ENCODE results near the gene KIF22.

KIF22 gene

GRCh38 chr16:29850998-29851397, 60.4 kb downstream of the KIF22 start:
- Histone ChIP-seq H3K36me3 (ENCODE audit: control insufficient read depth in 5 of 5, insufficient read depth in 5 of 5, low read length in 5 of 5) (peaks cover 0 to 24% (median 19%) of the 10 kb centered on the region in 5 donors), H3K9ac (ENCODE audit: low read length in 5 of 5) (no peak overlapping the region), H3K27ac (ENCODE audit: low read depth, low read length) (no peak overlapping the region), H3K27me3 (ENCODE audit: control insufficient read depth in 5 of 5, insufficient read depth in 4 of 5, low read length in 5 of 5) (no peaks in the 10 kb centered on the region), H3K4me3 (ENCODE audit: low read depth in 1 of 5, low read length in 5 of 5) (no peak overlapping the region), H3K4me1 (ENCODE audit: control insufficient read depth in 5 of 5, insufficient read depth in 5 of 5, low read length in 5 of 5) (peaks cover 0 to 10% (median 5%) of the 10 kb centered on the region in 5 donors), H3K9me3 (ENCODE audit: control insufficient read depth in 5 of 5, low read length in 5 of 5) (no peaks in the 10 kb centered on the region)

DNA sequence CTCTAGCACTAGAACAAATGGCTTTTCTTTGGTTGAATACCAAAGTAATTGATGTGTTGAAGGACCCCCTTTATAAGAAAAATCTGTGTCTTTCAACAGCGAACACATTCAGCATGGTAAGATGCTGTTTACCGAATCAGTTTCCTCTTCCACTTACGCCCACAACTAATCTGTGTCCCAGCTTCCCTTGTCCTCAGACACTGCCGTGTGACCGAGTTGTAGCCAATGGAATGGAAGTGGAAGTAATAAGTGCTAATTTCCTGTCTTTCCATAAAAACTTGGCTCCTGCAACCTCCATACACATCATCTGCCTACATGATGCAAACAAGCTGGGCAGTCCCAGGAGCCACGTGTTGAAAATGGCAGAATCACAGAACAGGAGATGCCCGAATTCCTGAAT, 62.1 kb downstream of the KIF22 start:
- peaks cover 0 to 7% (median 3%) of the 10 kb centered on the region in 5 donors for H3K36me3 ChIP-seq (ENCODE audit: control insufficient read depth in 5 of 5, insufficient read depth in 5 of 5, low read length in 5 of 5)
- H3K27ac ChIP-seq (ENCODE audit: low read depth, low read length): peak overlapping the region; percentile 50
- peaks cover 0 to 19% (median 9%) of the 10 kb centered on the region in 5 donors for H3K4me1 ChIP-seq (ENCODE audit: control insufficient read depth in 5 of 5, insufficient read depth in 5 of 5, low read length in 5 of 5)
- H3K4me3 ChIP-seq (ENCODE audit: low read depth in 1 of 5, low read length in 5 of 5): peak overlapping the region in 1 of 5 donors; percentile 33
- no peaks in the 10 kb centered on the region for H3K9me3 ChIP-seq (ENCODE audit: control insufficient read depth in 5 of 5, low read length in 5 of 5)
- no peaks in the 10 kb centered on the region for H3K27me3 ChIP-seq (ENCODE audit: control insufficient read depth in 5 of 5, insufficient read depth in 4 of 5, low read length in 5 of 5)
- no peak overlapping the region for H3K9ac ChIP-seq (ENCODE audit: low read length in 5 of 5)

DNA sequence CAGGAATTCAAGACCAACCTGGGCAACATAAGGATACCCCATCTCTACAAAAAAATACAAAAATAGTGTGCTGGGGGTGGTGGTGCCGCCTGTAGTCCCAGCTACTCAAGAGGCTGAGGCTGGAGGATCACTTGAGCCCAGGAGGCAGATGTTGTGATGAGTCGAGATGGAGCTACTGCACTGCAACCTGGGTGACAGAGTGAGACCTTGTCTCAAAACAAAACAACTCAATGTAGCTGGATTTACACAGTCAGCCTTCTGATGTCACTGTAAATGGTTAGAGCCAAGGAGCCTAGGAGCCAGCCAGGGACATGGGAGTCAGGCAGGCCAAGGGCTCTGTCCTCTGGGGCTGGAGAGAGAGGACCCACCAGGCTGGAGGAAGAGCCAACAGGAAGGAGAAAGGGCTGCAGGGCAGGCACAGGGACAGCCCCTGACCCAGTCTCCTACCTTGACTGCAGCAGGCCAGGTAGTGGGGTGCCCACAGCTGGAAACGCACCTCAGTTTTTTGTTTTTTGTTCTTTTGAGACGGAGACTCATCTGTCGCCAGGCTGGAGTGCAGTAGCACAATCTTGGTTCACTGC, 64.1 kb downstream of the KIF22 start:
- no peak overlapping the region for H3K27ac ChIP-seq (ENCODE audit: low read depth, low read length)

More for the DNA sequence above, 64.1 kb downstream of the KIF22 start:
- peaks cover 0 to 20% (median 13%) of the 10 kb centered on the region in 5 donors for H3K4me1 ChIP-seq (ENCODE audit: control insufficient read depth in 5 of 5, insufficient read depth in 5 of 5, low read length in 5 of 5)
- no peak overlapping the region for H3K9ac ChIP-seq (ENCODE audit: low read length in 5 of 5)
- H3K9me3 ChIP-seq (ENCODE audit: control insufficient read depth in 5 of 5, low read length in 5 of 5): no peaks in the 10 kb centered on the region
- H3K4me3 ChIP-seq (ENCODE audit: low read depth in 1 of 5, low read length in 5 of 5): no peak overlapping the region
- H3K36me3 ChIP-seq (ENCODE audit: control insufficient read depth in 5 of 5, insufficient read depth in 5 of 5, low read length in 5 of 5): peaks cover 0 to 14% (median 14%) of the 10 kb centered on the region in 5 donors
- no peaks in the 10 kb centered on the region for H3K27me3 ChIP-seq (ENCODE audit: control insufficient read depth in 5 of 5, insufficient read depth in 4 of 5, low read length in 5 of 5)
